Activated CD4-positive, alpha-beta T cell treated with anti-CD3 and anti-CD28 coated beads, Interleukin-2, amount 50 U/mL, for 4 hours (primary cell): ENCODE data around the gene PLXND1.
A peak's percentile ranks its signal among the peaks of the same experiment; 100 is the strongest.
"Not testable (repeated sequence)": the region's sequence is repeated elsewhere in the genome, so short reads cannot be mapped to it uniquely, and the experiment has no call there.

Source experiments
- DNase-seq, 2 experiments: peaks; one replicate each; pipeline ENCODE4 v3.0.0-alpha.2; 2020

PLXND1 gene

DNA sequence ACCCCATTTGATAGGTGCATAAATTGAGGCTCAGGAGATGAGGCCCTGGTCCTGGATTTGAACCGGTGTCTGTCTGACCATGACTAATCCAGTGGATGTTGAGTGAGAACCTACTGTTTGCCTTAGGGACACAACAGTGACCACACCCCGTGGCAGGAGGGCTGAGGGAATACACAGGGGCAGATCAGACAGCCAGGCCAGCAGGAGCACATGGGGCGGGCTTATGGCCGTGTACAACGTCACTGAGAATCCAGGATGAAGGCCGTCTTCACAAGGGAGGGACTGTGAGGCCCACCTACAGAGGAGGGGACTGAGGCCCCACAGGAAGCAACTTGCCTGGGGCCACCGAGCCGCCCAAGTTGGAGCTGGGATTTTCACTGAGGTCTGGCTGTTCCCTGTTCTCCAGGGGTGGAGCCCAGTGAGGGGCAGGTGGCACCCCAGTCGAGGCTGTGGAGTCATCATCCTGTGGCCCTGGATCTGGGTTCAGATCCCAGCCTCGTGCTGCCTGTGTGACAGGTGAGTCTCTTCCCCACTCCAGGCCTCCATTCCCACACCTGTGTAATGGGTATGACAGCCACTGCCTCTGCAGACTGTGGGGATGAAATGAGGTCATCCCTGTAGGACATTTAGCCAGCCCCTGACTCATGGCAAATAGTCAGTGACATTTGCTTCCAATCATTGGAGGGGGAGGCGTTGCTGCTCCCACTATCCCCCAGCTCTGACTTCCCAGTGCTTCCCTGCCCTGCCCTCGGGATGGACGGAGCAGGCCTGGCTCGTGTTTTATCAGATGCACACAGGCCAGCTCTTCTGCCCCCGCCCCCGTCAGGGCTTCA is 6.3 kb upstream of the PLXND1 start:
- no peak for DNase-seq

DNA sequence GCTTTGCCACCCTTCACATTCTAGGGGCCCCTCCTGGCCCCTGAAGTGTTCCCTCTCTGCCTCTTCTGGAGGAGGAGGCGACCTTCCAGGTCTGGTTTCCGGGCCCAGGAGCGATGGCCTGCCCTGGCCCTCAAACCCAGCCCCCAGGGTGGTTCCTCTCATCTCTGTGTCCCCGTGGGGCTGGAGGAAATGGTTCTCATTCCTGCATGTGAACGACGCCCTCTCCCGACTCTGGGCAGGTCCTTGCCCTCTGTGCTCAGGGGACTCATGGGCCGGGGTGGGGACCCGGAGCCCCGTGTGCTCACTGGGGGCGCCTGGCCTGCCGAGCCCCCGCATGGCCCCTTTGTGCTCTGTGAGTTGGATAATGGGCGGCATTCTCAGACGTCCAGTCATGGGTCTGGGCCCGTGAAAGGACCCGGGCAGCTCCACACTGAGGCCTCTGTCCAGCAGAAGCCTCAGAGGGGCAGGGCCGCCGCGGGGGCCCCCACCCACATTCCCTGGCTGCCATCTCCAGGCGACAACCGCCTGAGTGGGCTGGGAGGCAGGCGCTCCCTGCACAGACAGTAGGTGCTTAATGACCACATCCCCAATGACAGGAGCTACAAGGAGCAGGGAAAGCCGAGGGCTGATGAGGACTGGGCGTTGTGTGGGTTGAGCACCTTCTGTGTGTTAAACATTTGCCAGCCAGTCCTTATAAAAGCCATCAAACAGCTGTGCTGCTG is 5.5 kb upstream of the PLXND1 start:
- DNase-seq: no peak

DNA sequence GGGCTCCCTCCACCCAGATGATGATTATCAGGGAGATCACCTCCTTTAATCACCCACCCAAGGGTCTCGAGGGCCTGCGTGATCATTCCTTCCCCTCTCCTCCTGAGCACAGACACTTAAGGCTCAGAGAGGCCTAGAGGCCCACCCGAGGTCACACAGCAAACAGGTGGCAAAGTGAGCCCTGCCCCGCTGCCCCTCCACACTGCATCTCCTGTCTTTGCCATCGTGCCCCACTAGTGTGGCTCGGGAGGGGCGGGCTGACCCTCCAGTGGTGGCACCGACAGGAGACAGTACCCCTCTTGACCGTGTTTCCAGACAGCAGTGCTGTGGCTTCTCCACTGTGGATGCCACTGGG is 4.9 kb upstream of the PLXND1 start:
- DNase-seq: no peak

DNA sequence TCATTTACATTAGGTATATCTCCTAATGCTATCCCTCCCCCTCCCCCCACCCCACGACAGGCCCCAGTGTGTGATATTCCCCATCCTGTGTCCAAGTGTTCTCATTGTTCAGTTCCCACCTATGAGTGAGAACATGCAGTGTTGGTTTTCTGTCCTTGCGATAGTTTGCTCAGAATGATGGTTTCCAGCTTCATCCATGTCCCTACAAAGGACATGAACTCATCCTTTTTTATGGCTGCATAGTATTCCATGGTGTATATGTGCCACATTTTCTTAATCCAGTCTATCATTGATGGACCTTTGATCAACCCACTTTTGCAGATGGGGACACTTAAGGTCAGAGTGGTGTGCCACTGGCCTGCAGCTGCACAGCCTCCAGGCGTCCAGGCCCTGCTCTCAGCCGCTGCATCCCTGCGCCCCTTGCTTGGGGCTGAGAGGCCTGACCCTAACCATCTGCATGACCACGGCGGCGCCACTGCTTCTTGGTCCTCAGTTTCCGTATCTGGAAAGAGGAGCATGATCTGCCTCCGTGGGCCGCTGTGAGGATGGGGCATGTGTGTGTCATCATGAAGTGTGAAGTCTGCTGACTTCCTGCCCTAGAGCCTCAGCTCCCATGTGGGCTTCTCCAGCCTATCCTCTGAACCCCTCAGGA is 4.4 kb upstream of the PLXND1 start:
- not testable (repeated sequence) for DNase-seq

DNA sequence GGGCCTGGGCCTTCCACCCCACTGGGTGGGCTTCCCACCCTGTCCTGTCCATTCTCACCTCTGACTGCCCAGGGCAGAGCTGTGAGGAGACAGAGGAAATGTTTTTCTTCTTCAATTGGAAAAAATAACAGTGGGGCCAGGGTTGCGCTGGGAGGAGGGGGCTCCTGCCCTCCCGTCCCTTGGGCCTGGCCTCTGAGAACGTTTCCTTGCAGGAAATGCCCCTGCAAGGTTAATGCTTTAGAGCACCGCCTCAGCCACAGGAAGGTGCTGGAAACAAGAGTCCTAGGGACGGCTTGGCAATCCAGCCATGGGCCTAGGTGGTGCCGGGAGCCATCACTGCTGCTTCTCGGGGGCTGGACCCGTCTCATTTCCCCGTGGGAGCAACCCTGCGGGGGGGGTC is 3.8 kb upstream of the PLXND1 start:
- DNase-seq: no peak

DNA sequence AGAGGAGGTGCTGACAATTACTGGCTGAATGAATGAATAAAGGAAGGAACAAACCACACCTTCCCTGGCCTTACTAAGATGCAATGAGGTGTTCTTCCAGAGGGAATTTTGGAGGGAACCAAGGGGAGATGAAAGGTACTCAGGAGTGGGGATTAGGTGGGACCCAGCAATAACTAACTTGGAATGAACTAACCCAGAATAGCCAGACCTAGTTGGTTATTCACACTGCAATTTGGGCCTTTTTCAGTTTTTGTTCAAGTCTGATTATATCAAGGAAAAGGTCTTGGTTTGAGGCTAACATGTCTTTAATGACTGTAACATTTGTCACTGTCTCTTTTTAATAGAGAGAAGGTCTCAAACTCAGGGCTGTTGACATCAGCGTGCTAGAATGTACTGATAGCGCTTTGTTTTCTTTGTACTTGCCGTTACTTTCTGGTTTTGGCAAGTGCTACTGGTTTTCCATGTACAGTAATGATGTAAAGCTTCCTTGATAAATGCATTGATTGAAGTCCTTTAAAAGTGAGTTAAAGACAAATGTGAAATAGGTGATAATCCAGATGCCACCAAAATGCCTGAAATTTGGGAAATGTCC is 3.2 kb upstream of the PLXND1 start:
- no peak for DNase-seq

DNA sequence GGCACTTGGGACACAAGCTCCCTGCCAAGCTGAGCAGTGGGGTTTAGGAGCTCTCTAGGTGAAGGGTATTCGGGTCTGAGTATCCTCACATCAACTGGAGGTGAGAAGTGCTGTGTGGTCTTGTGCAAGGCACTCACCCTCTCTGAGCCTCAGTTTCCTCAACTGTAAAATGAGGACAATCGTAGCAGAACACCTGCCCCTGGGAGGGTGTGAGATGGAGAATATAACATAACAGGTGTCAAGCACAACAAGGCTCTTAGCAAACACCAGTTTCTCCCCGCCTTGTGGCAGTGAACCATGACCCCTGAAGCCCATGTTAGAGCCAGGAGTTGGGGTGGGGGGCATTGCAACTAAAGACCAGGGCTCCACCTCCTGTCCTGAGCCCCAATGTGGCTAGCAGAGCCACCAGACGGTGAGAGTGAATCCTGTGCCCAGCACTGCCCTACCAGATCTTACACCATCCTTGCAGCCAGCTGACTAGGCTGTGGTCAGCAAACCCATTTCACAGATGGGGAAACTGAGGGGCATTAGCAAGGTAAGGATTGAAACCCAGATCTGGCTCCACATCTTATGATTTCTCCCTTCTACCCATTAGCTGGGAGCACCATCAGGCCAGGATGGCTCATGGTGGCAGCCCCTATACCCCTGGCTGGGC is 2.6 kb upstream of the PLXND1 start:
- DNase-seq: no peak

DNA sequence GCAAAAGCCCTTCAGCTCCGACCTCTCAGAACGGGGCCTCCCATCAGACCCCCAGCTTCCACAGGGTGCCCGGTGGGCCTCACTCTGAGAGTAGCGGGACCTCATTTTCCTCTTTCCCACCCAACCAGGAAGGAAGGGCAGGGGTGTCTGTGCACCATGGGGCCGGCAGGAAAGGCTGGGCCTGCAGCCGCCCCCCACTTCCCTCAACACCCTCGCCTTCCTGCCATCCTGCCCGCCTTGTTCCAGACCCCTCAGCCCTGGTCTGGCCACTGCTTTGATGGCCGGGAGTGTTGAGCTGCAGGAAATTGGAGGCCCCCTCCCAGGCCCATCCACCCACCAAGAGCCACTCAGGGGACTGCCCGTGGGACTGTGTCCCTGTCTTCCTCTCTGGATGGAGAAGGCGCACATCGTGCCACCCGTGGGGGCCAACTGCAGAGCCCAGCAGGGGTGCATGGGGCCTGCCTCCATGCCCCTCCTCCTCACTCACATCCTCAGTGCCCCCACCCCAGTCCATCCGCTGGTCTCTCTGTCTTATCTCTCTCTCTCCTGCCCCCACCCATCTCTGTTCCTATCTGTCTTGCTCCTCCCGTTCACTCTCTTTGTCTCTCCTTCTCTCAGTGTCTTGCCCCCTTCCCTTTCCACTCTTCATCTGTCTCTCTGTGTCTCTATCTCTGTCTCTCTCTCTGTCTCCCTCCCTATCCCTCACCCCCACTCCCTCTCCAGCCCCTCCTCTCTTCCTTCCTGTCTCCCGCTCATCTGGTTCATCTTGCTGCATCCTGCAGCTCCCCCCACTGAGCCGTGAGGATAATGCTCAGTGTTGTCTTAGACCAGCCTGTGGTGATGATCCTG is 1.8 kb upstream of the PLXND1 start:
- DNase-seq: no peak

DNA sequence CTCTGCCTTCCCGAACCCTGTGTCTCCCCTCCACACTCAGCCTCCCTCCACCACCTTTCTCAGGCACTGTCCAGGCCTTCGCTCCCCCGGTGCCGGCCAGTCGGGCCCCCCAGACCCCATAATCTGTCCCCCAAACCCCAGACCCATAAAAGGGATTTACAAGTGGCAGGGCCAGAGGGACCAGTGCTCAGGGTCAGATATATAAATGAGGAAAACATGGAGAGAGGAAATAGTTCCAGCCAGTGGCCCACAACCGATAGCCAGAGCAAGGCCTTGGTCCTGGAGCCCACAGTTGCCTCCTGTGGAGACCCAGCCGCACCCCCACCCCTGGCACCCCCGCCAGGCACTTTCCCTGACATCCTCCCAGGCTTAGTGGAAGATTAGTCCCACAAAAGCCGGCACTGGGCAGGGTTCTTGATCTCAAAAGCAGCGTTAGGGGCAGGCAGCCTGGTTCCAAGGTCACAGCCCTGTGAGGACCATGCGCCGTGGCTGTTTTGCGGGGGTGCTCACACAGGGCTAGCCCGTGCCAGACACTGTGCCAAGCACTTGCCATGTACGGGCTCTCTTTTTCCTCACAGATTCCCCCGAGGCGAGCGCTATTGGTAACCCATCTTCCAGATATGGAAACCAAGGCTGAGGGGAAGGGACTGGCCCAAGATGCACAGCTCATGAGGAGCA is 1.1 kb upstream of the PLXND1 start:
- DNase-seq: no peak

DNA sequence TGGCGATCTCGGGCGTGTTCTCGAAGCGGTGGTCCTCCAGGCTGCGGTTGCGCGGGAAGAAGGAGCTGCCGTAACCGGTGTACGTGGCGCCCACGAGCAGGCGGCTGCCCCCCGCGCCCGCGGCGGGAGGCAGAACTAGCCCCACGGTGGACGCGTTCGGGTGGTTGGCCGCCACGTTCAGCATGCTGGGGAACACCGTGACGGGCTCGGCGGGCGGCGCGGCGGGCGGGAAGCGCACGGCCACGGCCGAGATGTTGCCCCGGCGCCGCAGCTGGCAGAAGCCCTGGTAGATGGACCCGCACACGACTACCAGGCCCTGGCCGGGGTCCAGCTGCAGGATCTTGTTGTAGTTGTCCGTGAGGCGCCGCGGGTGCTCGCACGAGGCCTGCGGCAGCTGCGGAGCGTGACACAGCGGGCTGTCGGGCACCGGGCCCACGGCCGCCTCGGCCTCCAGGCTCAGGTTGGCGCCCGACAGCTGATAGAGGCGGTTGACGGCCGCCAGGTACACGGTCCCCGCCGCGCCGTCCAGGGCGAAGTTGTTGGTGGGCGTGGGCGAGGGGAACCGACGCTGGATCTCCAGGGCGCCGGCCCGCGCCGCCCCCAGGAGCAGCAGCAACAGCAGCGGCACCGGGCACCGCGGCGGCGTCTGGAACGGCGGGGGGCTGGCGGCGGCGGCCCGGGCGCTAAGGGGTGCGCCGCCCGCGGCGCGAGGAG is 397 bp downstream of the PLXND1 start:
- DNase-seq: no peak

DNA sequence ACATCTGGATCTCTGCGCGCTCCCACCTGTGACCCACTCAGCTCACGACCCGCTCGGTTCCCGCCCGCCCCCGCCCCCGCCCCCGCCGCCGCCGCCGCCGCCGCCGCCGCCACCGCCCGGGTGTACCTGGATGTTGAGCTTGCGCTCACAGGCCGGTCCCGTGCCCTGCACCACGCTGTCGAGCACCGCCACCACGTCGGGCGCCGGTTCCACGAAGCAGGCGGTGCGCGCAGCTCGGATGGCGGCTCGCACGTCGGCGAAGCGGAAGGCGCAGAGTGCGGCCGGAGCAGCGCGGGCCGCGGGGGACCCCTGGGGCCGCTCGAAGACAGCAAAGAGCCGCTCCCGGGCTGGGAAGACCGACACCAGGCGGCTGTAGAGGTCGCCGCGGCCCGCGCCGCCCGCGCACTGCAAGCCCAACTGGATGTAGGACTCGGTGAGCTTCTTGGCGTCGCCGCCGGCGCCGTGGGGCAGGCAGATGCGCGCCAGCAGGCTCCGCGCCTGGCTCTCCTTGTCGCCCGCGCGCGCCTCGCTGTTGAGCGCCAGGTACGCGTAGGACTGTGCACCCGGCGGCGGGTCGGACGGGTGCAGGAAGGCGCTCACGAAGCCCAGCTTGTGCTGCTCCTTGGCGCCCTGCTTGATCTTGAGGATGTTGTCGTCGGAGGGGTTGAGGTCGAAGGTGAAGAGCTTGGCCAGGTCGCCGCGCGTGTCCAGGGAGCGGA is 1.1 kb downstream of the PLXND1 start:
- DNase-seq: peak; percentile 32 to 42

DNA sequence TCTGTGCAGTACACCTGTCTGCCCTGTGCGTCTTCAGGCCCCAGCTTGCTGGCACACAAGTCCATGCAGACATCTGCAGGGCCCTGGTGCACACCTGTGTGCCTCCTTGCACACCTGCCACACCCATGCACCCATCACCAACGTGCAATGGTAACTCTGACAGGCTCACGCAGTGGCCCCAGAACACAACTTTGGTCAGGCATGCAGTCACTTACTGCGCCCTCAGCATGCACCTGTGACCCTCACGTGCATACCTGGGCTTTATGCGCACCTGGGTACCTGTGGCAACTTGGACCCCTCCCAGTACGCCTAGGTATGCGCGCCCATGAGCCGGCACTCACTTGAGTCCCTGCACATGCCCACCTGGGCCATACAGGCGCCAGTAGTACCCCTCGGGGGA is 1.7 kb downstream of the PLXND1 start:
- DNase-seq: no peak

DNA sequence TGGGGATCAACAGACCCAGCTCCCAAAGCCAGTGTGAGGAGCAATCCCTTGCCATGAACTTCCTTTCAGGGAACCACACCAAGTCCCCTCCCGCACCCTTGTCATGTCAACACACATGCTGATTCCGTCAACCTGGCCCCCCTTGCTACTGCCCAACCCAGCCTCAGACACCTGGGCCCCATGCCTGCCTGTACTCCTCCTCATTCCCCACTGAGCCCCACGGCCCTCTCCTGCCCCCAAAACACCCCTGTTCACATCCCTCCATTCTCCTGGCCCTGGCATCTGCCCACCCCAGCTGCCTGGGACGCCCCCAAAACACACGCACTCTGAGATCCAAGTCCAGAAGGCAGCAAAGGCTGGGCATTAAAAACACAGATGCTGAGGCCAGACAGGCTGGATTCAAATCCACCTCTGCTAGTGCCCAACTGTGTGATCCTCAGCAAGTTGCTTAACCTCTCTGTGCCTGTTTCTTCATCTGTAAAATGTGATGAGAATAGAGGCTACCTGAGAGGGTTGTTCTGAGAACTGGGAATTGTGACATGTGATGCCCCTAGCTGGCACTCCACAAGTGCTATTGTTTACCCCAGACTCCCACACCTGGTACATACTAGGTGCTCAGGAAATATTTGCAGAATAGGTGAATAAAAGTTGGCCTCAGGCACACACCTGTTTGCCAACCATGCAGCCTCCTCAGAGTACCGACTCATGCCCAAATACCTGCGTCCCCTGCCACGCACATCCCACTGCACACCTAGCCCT is 2.3 kb downstream of the PLXND1 start:
- no peak for DNase-seq

DNA sequence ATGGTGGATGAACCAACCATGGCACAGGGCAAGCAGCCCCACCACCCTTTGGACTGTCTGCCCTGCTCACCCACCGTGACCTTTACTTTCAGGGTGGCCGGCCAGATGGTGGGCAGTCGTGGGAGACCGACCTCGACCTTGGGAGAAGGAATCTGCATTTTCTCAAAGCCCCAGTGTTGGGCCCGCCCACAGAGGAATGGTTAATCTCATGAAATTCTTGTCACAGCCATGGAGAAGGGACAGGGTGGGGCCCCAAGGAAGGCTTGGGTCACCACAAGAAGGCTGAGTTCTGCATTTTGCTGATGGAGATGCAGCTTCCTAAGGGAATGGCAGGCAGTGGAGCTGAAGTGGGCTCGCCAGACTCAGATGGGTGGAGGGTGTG is 2.9 kb downstream of the PLXND1 start:
- no peak for DNase-seq

DNA sequence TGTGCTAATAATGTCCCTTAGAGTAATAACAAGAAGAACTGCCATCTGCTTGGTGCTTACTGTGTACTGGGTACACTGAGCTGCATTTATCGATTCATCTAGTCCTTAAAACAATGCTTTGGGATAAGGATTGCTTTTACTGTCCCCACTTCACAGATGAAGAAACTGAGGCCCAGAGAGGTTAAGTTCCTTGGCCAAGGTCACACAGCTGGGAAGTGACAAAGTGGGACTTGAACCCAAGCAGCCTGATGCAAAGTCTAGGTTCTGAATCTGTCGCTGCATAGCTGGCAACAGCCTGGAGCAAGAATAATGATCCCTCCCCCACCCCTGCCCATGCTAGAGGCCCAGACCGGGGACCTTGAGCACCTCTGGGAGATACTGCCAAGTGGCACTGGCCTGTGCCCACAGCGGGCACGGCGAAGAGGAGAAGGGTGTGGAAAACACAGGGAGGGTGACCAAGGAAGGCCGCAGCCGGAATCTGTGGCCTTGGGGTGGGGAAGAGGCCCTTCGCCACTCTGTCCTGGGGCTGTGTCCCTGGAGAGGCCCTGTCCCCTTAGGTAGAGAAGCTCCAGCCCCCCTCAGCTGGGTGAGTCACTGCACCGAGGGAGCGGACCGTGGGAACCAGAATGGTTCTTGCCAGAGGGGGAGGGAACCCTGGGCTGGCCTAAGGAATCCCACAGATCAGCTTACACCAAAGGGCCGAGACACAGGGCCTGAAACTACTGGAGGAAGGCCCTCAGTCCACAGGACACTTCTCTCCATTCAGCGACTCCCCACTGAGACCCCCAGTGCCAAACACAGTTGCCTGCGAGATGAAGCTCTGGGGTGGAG is 3.5 kb downstream of the PLXND1 start:
- DNase-seq: no peak

DNA sequence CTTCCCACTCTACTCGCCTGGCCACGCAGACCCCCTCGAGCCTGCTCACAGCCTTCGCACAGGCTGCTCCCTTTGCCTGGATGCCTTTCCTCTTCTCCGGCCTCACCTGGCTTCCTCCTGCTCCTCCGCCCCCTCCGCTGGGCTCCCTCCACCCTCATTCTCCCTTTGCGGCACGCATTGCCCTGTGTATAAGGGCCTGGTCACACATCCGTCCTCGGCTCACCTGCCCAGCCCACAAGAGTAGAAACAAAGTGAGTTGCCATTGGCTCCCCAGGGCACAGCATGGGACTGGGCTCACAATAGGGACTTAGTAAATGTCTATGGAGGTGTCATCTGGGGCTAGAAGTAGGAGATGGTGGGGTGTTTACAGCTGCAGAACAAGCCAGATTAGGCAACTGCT is 4.2 kb downstream of the PLXND1 start:
- DNase-seq: no peak

DNA sequence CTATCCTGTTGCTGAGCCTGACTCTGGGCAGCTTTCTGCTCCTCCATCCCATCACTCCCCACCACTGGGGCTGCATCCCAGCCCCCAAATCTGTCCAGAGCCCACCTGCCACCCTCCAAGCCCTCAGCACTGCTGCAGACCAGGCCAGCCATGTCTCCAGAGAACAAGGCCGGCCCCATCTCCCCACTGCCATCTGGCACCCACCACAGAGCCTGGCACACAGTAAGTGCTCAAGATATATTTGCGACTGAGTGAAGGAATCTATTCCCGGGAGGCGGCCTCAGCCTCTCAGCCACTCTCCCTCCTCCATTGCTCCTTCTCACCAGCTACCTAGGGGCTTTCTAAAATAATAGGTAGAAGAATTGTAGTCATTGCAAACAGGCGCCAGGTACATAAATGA is 4.8 kb downstream of the PLXND1 start:
- DNase-seq: no peak

DNA sequence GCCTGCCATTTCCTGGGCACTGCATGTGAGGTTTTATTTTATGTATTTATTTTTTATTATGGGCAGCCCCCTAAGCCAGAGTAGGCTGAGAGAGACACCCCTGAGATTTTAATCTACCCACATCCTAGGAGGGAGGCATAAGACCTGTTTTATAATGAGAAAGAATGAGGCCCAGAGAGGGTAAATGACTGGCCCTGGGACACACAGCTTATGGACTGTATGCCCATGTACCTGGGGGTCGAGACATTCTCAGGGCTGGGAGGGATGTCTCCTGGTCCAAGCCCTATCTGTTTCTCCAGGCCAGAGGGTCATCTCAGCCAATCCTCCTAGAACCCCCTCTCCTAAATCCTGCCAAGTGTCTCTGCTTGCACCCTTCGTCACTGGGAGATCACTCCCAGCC is 6.1 kb downstream of the PLXND1 start:
- no peak for DNase-seq

DNA sequence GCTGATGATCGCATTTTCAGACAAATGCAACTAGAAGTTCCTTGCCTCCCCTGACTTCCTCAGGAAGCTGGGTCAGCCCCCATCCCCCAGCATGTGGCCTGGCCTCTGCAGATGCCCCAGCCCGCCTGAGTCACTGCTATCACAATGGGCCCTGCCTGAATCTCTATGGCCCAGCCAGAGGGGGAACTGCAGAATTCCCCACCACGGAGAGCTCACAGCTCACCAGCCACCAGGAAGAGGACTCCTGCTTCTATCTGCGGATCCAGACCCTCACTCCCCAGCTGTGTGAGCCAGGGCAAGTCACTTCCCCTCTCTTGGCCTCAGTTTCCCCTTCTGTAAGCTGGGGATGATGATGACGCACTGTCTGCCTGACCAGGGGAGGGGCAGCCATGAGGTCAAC is 6.9 kb downstream of the PLXND1 start:
- DNase-seq: no peak
